HepG2 (cell line): ENCODE results near the gene IL6R. TPM values are rescaled to one million over a fixed set of nuclear protein-coding genes. Genes with fewer than 3 reads are reported as not detected.

ENCODE experiments used
- CERS6 ChIP-seq: sonication (generic); formaldehyde crosslinking; IDR thresholded peaks from 2 replicates; pipeline ENCODE4 v1.5.0; 2020; ENCODE audit warnings: missing genetic modification reagents
- FOXC1 ChIP-seq: sonication (generic); formaldehyde crosslinking; IDR thresholded peaks from 2 replicates; pipeline ENCODE4 v1.8.0; 2022; ENCODE audit warnings: mild to moderate bottlenecking, missing genetic modification reagents, borderline replicate concordance
- GMEB1 ChIP-seq: sonication (generic); formaldehyde crosslinking; IDR thresholded peaks from 2 replicates; pipeline ENCODE4 v1.5.1; 2020; ENCODE audit warnings: missing genetic modification reagents, mild to moderate bottlenecking, borderline replicate concordance
- HOXA5 ChIP-seq: sonication (generic); formaldehyde crosslinking; IDR thresholded peaks from 2 replicates; pipeline ENCODE4 v1.4.0; 2020; ENCODE audit warnings: missing genetic modification reagents
- IKZF4 ChIP-seq: sonication (generic); formaldehyde crosslinking; IDR thresholded peaks from 2 replicates; pipeline ENCODE4 v1.5.1; 2020; ENCODE audit warnings: borderline replicate concordance, mild to moderate bottlenecking, low read depth, missing genetic modification reagents; ENCODE audit errors: not compliant biosample characterization
- KMT2B ChIP-seq: IDR thresholded peaks from 2 replicates; pipeline ENCODE4 v1.6.1; 2016; ENCODE audit warnings: missing genetic modification reagents, missing compliant biosample characterization
- NAIF1 ChIP-seq: sonication (generic); formaldehyde crosslinking; IDR thresholded peaks from 2 replicates; pipeline ENCODE4 v1.5.0; 2020; ENCODE audit warnings: mild to moderate bottlenecking, missing genetic modification reagents, borderline replicate concordance
- NFE2 ChIP-seq: sonication (generic); formaldehyde crosslinking; IDR thresholded peaks from 2 replicates; pipeline ENCODE4 v1.4.0; 2020; ENCODE audit warnings: missing genetic modification reagents
- NRL ChIP-seq: sonication (generic); formaldehyde crosslinking; IDR thresholded peaks from 2 replicates; pipeline ENCODE4 v1.5.0; 2020; ENCODE audit warnings: missing genetic modification reagents, mild to moderate bottlenecking, moderate library complexity, borderline replicate concordance
- RCOR2 ChIP-seq: IDR thresholded peaks from 2 replicates; pipeline ENCODE4 v1.6.1; 2016; ENCODE audit warnings: missing biosample characterization, missing genetic modification reagents
- TBL1XR1 ChIP-seq: fragments of 150-350 bp; IDR thresholded peaks from 2 replicates; pipeline ENCODE4 v1.6.1; 2014; ENCODE audit warnings: borderline replicate concordance, low read length; ENCODE audit not compliant: partially characterized antibody
- TBP ChIP-seq: sonication (generic); formaldehyde crosslinking; IDR thresholded peaks from 2 replicates; pipeline ENCODE4 v1.5.0; 2020; ENCODE audit warnings: missing genetic modification reagents
- TEAD3 ChIP-seq: optimal IDR thresholded peaks from 2 replicates; pipeline ENCODE3; 2016; ENCODE audit warnings: borderline replicate concordance
- TRIM22 ChIP-seq: fragments of 450-650 bp; IDR thresholded peaks from 2 replicates; pipeline ENCODE4 v1.6.1; 2017
- ZBTB25 ChIP-seq: IDR thresholded peaks from 2 replicates; pipeline ENCODE4 v1.6.1; 2018; ENCODE audit warnings: missing genetic modification reagents
- ZFP62 ChIP-seq: sonication (generic); formaldehyde crosslinking; IDR thresholded peaks from 2 replicates; pipeline ENCODE4 v1.4.0; 2020; ENCODE audit warnings: missing genetic modification reagents
- ZNF253 ChIP-seq: sonication (generic); formaldehyde crosslinking; IDR thresholded peaks from 2 replicates; pipeline ENCODE4 v1.8.0; 2022; ENCODE audit warnings: mild to moderate bottlenecking, missing genetic modification reagents, borderline replicate concordance
- ZNF503 ChIP-seq: sonication (generic); formaldehyde crosslinking; IDR thresholded peaks from 2 replicates; pipeline ENCODE4 v1.4.0; 2020; ENCODE audit warnings: missing genetic modification reagents
- ZNF510 ChIP-seq: sonication (generic); formaldehyde crosslinking; IDR thresholded peaks from 2 replicates; pipeline ENCODE4 v1.4.0; 2020; ENCODE audit warnings: low read depth, mild to moderate bottlenecking, missing genetic modification reagents
- ZNF740 ChIP-seq: sonication (generic); formaldehyde crosslinking; IDR thresholded peaks from 2 replicates; pipeline ENCODE4 v1.4.0; 2020; ENCODE audit warnings: missing genetic modification reagents
- ZNF777 ChIP-seq: sonication (generic); formaldehyde crosslinking; IDR thresholded peaks from 2 replicates; pipeline ENCODE4 v1.4.0; 2020; ENCODE audit warnings: missing genetic modification reagents
- polyA plus RNA-seq, 8 experiments: library from polyadenylated mRNA; depleted of rRNA in 3 of 8; stranded (reverse) in 7 of 8; unstranded in 1 of 8; fragments of >200 nt; fragmentation: Illumina TruSeq in 4 of 8; extraction: Trizol in 4 of 8; gene quantifications; 2 replicates each; pipeline versions ENCODE4 v1.2.1 to v1.2.3, GENCODE V29; 2011 to 2016; ENCODE audit warnings: low read depth in 4 of 8, missing spikeins in 1 of 8, mixed read lengths in 1 of 8; ENCODE audit not compliant: insufficient read depth in 1 of 8
- total RNA-seq, 5 experiments: library from RNA; depleted of rRNA; stranded (reverse); fragments of >200 nt; fragmentation: Illumina TruSeq; extraction: Trizol; gene quantifications; 2 replicates each; pipeline ENCODE4 v1.2.3, GENCODE V29; 2016; ENCODE audit warnings: low read depth in 1 of 5

IL6R gene
- total and polyA plus RNA-seq, 2 of the 13 experiments (the other 11 are each of a cell fraction or from before 2014, with no cell fraction given), result 5.0 to 24.5 TPM

GRCh38 chr1:154419620-154420571 is 14.8 kb downstream of the IL6R start (continued):
- no peak for TF ChIP-seq ZFP62
- TF ChIP-seq NAIF1 (CRISPR knock-in tag), result no peak
- peak; percentile 71; the same call in 1 of the 2 replicates for TF ChIP-seq HOXA5 (CRISPR knock-in tag)
- TF ChIP-seq RCOR2 (CRISPR knock-in tag), result 0 out of 2 replicates have a peak, but pooled peaks have one; percentile 40
- TF ChIP-seq ZNF740 (CRISPR knock-in tag), result no peak
- TF ChIP-seq CERS6 (CRISPR knock-in tag), result no peak
- no peak for TF ChIP-seq IKZF4 (CRISPR knock-in tag)
- no peak for TF ChIP-seq TBL1XR1
- TF ChIP-seq ZNF253 (CRISPR knock-in tag), result no peak
- no peak for TF ChIP-seq ZNF510 (CRISPR knock-in tag)
- 0 out of 2 replicates have a peak, but pooled peaks have one; percentile 8 for TF ChIP-seq GMEB1 (CRISPR knock-in tag)
- 0 out of 2 replicates have a peak, but pooled peaks have one; percentile 33 for TF ChIP-seq ZNF777
- peak; percentile 59 for TF ChIP-seq KMT2B
- TF ChIP-seq ZNF503 (CRISPR knock-in tag), result 0 out of 2 replicates have a peak, but pooled peaks have one; percentile 44
- peak; percentile 76 for TF ChIP-seq TEAD3 (CRISPR knock-in tag)
- TF ChIP-seq TRIM22, result no peak
- TF ChIP-seq TBP (CRISPR knock-in tag), result no peak
- no peak for TF ChIP-seq NFE2
- TF ChIP-seq FOXC1 (CRISPR knock-in tag), result no peak
- no peak for TF ChIP-seq NRL (CRISPR knock-in tag)
- peak; percentile 26; the same call in 1 of the 2 replicates for TF ChIP-seq ZBTB25 (CRISPR knock-in tag)
